Activated CD4-positive, alpha-beta T cell treated with anti-CD3 and anti-CD28 coated beads, Interleukin-2, amount 50 U/mL, for 24 hours (primary cell): ENCODE results near the gene TMEM135.
"Not testable (repeated sequence)": the region's sequence is repeated elsewhere in the genome, so short reads cannot be mapped to it uniquely, and the experiment has no call there.

Experiments used
- DNase-seq, 2 donors: peaks; one replicate each; pipeline ENCODE4 v3.0.0-alpha.2; 2020; ENCODE audit warnings: low read depth in 1 of 2, low spot score in 1 of 2

The TMEM135 gene

DNA sequence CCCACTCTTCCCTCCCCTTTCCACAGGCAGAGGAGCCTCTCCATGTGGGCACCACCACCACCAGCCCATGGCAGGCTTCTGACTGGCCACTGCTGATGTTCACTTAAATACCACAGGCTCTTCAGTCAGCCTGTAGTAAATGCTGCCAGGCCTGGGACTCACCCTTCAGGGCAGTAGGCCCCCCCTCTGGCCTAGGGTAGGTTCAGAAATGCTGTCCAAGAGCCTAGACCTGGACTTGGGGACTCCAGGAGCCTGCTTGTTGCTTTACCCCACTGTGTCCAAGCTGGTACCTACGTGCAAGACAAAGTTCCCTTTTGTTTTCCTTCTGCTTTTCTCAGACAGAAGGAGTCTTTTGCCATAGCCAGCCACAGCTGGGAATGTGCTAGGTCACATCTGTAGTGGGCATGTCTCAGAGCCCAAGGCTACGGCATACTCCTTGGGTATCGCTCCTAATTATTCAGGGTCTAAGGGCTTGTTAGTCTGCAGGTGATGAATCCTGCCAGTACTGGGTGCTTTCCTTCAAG is 38.6 kb downstream of the TMEM135 start:
- no peak for DNase-seq

DNA sequence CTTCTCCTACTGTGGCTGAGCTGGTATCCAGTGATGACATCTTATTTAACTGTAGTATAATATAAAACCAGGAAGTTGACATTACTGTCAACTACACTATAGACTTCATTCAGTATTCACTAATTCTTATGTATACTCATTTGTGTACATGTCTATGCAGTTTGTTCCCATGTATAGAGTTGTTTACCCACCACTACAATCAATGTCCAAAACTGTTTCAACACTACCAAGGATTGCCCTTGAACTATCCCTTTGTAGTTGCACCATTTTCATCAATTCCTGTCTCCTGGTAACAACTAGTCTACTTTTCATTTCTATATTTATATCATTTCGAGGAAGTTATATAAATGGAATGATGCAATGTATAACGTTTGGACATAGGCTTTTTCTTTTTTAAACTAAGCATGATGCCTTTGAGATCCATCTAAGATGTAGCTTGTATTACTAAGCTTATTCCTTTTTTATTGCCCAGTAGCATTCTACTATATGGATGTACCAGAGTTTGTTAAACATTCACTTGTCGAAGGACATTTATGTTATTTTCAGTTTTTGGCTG is 39.2 kb downstream of the TMEM135 start:
- DNase-seq = no peak

DNA sequence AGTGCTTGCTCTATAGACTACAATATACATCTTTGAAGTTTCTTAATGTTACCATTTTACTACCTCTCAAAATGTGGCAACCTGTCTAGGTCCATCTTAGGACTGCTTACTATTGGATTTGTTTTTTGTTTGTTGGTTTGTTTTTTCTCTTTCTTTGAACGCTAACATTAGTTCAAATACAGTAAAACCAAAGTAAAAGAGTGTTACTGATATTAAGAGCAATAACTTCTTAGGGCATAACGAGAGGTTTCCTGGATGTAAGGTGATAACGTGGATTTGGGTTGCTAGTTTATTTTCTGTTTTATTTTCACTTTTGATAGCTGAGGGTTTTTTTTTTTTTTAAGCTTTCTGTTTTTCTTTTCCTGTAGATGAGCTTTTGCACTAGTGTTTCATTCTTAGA is 43.6 kb downstream of the TMEM135 start:
- no peak for DNase-seq

DNA sequence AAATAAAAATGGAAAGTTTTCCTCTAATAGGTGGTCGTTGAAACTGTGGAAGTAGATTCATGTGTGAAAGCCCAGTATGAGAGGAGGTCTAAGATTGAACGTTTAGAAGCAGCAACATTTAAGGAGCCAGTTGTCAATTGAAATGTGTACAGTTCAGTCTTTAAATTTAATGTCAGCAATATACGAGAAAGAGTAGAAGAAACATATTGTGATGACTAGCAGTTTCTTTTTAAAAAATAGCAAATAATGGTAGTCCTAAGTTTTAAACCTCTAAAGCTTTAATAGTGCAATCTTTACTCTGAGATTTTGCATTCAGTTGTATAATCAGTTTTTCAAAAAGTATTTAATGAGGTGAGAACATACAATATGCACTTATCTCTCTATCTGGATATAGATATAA is 44.9 kb downstream of the TMEM135 start:
- DNase-seq = no peak

DNA sequence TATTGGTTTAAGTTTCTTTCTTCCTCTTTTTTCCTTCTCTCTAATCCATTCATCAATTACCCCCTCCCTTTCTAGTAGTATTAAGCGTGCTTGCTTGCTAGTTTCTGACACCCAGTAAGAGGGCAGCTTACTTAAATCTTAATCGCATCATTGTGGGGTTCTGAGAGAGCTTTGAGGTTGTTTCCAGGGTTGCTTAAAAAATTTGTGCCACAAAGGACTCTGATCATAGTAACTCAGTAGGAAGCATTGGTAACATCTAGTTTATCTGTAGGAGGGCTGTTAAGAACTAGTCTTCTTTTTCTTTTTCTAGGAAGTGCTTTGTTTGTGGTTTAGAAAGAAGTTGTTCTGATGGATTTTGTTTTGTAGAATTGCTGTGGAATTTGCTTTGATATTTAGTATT is 45.3 kb downstream of the TMEM135 start:
- no peak for DNase-seq

DNA sequence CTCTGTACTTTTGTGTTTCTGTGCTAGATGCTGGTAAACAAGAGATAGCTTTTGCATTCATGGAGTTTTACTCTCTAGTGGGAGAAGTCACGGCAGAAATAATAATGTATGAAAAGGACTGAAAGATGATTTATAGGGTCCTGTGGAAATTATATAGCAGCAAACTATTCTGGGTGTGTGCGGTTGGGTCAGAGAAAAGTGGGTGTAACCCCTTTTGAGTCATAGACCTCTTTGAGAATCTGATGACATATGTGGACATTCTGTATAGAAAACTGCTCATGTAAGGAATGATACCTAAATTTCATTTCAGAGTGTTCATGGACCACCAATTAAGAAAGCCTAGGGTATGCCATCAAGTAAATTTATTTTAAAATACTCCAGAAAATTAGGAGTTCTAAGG is 54.4 kb downstream of the TMEM135 start:
- no peak for DNase-seq

DNA sequence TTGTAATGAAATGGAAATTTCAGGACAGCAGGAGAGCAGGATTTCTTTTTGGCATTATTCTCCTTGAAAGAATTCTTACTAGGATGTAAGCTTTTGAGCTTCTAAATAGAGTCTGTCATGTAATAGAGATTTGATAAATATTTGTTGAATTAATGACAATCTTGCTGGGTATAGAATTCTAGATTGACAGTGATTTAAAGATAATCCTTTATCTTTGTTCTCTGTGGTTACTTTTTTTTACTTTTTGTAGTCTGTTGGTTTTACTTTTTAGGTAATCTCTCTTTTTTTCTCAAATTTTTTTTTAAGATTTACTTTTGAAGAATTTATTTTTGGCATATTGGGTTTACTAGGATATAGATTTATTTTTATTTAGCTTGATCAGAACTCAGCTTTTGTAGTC is 54.8 kb downstream of the TMEM135 start:
- DNase-seq = no peak

DNA sequence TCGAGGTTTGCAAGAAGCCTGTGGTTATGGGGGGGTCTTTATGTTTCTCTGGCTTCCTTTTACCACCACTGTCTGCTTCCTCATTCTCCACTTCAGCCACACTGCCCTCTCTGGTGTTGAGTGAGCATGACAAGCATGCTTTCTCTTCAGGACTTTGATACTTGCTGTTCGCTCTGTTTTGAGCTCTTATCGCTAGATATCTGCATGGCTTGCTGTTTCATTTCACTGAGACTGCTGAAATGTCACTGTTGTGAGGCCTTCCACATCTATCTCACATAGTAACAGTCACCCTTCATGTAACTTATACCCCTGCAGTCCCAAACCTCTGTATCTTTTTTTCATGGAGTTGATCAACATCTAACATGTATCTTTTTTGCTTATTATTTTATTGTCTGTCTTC is 59.8 kb downstream of the TMEM135 start:
- peak in 1 of 2 donors; percentile 21 for DNase-seq

DNA sequence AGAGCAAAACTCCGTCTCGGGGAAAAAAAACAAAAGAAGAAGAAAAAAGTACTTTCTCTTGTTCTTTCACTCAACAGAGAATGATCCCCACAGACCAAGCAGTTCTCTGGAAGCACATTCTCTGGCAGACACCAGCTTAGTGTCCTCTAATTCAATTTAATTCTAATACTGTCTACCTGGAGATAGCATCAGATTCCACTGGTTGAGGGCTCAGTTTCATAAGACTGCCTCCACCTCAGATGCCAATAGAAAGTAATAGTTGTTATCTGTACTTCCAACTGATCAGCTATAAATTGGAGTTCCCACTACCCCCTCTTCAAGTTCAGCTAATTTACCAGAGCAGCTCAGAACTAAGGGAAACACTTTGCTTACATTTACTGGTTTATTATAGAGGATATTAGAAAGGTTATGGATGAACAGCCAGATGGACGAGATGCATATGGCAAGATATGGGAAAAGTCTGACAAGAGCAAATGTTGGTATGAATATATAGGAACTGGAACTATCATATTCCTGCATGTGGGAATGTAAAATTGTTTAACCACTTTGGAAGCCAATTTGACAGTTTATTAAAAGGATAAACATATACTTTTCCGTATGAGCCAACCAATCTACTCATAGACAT is 64.3 kb downstream of the TMEM135 start:
- DNase-seq = no peak

DNA sequence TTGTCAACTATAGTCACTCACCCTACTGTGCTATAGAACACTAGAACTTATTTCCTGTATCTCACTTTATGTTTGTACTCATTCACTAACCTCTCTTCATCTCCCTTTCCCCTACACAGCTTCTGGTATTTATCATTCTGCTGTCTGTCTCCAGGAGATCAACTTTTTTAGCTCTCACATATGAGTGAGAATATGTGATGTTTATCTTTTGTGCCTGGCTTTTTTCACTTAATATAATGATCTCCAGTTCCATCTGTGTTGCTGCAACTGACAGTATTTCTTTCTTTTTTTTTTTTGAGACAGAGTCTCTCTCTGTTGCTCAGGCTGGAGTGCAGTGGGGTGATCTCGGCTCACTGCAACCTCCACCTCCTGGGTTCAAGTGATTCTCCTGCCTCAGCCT is 68.1 kb downstream of the TMEM135 start:
- DNase-seq = not testable (repeated sequence)

DNA sequence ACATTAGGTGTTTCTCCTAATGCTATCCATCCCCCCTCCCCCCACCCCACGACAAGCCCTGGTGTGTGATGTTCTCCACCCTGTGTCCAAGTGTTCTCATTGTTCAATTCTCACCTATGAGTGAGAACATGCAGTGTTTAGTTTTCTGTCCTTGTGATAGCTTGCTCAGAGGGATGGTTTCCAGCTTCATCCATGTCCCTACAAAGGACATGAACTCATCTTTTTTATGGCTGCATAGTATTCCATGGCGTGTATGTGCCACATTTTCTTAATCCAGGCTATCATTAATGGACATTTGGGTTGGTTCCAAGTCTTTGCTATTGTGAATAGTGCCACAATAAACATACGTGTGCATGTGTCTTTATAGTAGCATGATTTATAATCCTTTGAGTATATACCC is 69.6 kb downstream of the TMEM135 start:
- DNase-seq = not testable (repeated sequence)

DNA sequence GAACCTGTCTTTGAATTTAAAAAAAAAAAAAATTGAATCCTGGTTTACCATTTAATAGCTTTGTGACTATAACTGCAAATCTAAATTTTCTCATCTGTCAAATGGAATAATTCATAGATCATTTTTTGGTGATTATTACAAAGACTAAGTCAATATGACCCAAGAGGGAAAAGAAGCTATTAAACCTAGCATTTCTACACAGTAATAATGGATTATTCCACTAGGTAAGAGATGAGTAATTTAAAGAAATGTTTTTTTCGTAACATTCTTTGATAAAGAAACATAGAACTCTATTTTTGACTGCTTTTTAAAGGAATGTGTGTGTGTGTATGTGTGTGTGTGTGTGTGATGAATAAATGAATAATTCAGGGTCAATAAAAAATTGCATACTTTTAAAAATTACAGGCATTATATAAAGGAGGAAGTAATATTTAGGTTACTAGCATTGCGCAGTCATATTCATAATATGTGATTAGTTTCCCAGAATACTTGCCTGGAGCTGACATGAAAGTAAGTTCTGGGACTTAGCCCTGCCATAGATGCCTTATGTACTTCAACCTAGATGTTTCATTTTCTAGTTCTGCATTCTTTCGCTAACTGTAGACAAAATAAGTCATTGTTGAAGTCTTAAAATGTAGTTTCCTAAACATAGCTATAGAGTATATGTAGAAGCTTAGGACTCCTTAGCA is 72.9 kb downstream of the TMEM135 start:
- DNase-seq = no peak

DNA sequence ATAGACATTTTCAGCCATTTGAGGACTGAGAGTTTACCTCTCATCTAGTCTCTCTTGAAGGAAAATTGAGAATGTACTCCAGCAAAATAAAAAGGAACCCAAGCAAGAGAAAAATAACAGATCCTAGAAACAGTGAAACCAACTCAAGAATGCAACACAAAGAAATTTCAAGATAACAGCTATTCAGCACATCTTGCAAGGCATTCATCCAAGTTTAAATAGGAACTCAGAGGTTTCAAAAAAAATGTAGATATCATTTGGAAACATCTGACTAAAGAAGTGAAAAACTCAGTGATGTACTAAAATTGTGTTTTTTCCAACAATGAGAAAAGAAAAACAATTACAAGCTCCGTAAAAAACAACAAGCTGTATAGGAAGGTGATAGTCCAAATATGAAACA is 76.4 kb downstream of the TMEM135 start:
- no peak for DNase-seq

DNA sequence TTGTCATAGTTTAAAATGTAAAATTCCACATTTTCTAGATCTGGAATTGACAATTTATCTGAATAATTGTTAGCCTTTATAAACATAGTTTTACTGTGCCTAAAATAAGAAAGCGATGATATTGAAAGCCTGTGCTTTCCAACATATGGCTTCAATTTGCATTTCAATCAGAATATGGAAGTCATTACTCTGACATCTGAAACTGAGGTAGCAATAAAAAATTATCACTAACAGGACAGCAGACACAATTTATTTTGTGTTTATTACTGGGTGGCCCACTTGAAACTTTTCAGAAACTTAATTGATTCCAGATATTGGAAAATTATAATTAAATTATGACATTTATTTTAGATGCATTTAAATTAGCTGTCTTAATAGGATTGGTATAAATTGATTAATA is 78.5 kb downstream of the TMEM135 start:
- DNase-seq = no peak

DNA sequence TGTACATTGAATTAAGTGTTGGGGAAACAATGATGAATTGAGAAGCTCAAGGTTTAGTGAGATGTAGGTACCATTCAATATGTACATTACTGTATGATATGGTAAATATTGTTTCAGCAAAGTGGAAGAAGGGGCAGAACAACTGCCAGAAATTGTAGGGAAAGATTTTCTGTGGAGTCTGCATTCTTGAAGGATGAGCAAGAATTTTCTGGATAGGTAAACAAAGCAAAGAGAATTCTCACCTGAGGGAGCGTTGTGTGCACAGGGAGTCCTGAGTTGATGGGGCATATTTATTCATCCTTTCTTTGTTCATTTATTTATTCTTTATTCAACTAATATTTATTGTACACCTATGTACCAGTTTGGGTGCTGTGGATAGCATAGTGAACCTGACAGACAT is 83.2 kb downstream of the TMEM135 start:
- no peak for DNase-seq

DNA sequence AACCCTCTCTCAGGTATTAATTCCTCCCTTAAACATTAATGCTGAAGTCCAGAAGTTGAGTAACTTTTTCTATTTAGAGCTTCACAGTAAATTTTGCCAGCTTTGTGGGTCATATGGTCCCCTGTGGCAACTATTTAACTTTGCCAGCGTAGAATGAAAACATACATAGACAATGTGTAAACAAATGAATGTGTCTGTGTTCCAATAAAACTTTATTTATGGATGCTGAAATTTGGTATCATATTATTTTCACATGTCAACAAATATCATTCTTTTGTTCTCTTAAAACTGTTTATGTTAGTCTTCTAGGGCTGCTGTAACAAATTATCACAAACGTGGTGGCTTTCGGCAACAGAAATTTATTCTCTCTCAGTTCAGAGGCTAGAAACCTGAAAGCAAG is 85.1 kb downstream of the TMEM135 start:
- DNase-seq = no peak

DNA sequence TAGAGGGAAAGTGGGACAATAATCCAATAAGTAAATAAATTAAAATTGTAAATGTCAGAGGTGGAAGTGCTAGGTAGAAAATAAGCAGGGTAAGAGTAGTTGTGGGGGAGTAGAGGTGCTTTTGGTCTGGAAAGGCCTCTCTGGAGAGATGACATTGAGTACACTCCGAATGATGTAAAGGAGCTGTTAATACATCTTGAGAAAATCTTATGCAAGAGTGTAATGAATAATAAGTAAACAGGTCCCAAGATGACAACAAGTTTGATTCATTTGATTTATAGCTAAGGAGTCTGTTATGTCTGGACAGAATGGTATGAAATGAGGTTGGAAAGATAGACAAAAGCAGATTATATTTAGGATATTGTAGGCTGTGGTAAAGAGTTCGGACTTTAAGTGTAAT is 87.5 kb downstream of the TMEM135 start:
- DNase-seq = no peak

DNA sequence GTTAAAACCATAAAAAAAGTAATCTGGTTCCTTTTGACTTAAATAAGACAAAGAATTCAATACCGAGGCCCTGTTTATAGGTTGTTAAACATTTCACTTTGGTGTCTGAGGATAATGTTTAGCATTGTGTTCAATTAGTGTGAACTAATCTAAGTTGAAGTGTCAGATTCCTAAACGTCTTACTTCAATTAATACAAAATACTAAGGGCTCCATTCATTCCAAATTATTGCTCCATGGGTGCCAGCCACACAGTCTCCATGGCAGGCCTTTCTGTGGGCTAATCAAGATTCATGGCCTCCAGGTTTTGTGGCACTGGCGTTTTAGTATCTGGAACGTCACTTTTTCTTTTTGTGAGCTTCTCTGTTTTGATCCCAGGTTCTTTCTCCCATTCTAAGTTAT is 89.4 kb downstream of the TMEM135 start:
- no peak for DNase-seq

DNA sequence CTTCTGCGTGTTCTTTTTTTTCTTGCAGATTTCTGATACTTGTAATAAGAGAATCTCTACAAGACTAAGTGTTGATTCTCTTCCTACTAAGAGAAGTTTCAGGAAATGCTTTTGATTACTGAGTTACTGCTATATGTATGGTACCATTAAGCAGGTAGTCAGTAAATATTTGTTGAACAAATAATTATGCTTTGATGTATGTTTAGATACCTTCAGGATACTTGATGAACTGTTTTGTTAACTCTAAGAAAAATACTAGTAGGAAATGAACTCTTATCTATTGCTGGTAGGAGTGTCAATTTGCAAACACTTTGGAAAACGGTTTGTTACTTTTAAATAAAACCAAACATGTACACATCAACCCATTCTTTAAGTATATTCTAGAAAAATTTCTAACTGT is 90.6 kb downstream of the TMEM135 start:
- DNase-seq = no peak

DNA sequence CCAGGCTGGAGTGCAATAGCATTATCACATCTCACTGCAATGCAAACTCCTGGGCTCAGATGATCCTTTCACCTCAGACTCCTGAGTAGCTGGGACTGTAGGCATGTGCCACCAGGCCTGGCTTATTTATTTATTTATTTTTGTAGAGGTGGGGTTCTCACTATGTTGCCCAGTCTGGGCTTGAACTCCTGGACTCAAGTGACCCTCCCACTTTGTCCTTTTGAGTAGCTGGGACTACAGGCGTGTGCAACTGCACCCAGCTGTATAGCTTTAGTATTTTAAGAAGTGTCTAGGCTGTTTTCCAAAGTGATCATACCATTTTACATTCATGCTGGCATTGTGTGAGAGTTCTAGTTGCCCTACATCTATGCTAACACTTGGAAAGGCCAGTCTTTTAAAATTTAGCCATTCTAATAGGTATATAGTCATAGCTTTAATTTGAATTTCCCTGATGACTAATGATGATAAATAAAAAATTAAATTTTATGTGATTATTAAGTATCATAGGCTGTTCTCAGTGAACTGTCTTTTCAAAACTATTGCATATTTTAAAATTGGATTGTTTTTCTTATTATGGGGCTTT is 96.9 kb downstream of the TMEM135 start:
- no peak for DNase-seq

DNA sequence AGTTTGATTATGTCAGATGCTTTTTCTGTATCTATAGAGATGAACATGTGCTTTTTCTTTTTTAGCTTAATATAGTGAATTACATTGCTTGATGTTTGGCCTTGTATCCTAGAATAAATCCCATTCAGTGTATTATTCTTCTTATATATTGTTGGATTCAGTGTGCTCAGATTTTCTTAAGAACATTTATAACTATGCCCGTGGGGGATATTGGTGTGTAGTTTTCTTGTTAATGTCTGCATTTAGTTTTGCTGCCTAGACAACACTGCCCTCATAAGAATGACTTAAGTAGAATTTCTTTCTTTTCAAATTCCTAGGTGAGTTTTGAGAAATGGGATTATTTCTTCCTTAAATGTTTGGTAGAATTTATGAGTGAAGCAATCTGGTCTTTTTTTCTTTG is 98.5 kb downstream of the TMEM135 start:
- DNase-seq = no peak

DNA sequence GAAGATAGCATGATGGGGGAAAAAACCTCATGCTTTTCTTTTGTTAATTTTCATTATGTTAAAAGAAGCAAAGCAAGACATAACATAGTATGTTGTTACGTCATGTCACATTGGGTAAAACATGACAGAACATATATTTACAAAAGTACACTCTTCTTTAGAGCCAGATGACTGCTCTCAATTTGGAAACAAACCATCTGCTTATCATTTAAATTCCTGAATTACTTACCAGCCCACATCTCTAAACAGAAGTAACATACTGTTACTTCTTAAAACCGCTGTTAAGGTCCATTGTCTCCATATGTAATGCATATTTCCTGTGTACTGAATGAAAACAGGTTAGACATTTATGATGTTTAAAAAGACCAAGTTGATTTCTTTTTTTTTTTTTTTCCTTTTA is 100.0 kb downstream of the TMEM135 start:
- no peak for DNase-seq
